TTC549 (cell line): Measurements from ENCODE around the gene MRGPRX3.

Experiments used
- FAIRE-seq: peaks from 2 replicates; lab custom pipeline; 2012; peaks lifted over from hg19 to GRCh38; lab: Jason Lieb, UNC

Gene MRGPRX3

GRCh38 chr11:18171377-18172000 lies 39.1 kb downstream of the MRGPRX3 start:
- FAIRE-seq: no peak

GRCh38 chr11:18172666-18173065 lies 40.3 kb downstream of the MRGPRX3 start, which contains the start of gene MRGPRX4:
MRGPRX4 (plus strand) TSS chr11:18172837; CDS start chr11:18173257, 420 bp downstream.
- FAIRE-seq: no peak

DNA sequence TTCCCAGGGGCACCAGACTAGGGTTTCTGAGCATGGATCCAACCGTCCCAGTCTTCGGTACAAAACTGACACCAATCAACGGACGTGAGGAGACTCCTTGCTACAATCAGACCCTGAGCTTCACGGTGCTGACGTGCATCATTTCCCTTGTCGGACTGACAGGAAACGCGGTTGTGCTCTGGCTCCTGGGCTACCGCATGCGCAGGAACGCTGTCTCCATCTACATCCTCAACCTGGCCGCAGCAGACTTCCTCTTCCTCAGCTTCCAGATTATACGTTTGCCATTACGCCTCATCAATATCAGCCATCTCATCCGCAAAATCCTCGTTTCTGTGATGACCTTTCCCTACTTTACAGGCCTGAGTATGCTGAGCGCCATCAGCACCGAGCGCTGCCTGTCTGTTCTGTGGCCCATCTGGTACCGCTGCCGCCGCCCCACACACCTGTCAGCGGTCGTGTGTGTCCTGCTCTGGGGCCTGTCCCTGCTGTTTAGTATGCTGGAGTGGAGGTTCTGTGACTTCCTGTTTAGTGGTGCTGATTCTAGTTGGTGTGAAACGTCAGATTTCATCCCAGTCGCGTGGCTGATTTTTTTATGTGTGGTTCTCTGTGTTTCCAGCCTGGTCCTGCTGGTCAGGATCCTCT lies 41.0 kb downstream of the MRGPRX3 start:
- no peak for FAIRE-seq
